ENCODE data around the gene NTRK3.

DNA sequence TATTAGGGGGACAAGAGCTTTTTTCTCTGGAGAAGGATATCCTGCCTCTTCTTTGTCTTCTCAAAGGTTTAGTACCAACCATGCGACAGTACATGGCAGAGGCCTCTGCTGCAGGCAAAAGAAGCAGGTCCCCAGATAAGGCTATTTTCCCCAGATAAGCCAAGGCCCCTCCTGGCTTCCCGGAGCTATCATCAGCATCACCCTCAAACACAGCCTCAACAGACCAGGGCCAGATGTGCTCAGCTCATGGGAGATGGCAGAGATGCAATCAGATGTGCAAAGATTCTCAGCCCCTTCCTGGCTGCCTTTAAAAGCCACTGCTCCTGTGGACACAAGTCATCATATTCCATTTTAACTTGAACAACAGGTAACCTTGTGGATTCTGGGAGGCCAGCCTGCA lies 49.0 kb downstream of the NTRK3 start:
- TF ChIP-seq, protein P1, sequence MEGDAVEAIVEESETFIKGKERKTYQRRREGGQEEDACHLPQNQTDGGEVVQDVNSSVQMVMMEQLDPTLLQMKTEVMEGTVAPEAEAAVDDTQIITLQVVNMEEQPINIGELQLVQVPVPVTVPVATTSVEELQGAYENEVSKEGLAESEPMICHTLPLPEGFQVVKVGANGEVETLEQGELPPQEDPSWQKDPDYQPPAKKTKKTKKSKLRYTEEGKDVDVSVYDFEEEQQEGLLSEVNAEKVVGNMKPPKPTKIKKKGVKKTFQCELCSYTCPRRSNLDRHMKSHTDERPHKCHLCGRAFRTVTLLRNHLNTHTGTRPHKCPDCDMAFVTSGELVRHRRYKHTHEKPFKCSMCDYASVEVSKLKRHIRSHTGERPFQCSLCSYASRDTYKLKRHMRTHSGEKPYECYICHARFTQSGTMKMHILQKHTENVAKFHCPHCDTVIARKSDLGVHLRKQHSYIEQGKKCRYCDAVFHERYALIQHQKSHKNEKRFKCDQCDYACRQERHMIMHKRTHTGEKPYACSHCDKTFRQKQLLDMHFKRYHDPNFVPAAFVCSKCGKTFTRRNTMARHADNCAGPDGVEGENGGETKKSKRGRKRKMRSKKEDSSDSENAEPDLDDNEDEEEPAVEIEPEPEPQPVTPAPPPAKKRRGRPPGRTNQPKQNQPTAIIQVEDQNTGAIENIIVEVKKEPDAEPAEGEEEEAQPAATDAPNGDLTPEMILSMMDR (IDR thresholded peaks at IDR 0.05), result no peak
- no peak for TF ChIP-seq POLR2A (IDR thresholded peaks at IDR 0.05)

Data from testis (tissue), 2 donors.